CD4-positive, alpha-beta T cell (primary cell): ENCODE data around the gene RARA. TPM values are rescaled to one million over a fixed set of nuclear protein-coding genes. Genes with fewer than 3 reads are reported as not detected.
"Not testable (repeated sequence)": the region's sequence is repeated elsewhere in the genome, so short reads cannot be mapped to it uniquely, and the experiment has no call there.

Experiments
- ATAC-seq: fragments of 200-7000 bp; cut with Tn5 transposase; one replicate; pipeline ENCODE4 v1.10.0; 2022; ENCODE audit warnings: mild to moderate bottlenecking; ENCODE audit not compliant: poor library complexity
- CTCF ChIA-PET: fragments of 350-600 bp; sonication (Branson Sonifier 250); formaldehyde crosslinking; loops from one replicate; lab custom pipeline; 2021; ENCODE audit warnings: antibody characterized with exemption, inconsistent platforms; lab: Charles Lee
- POLR2A ChIA-PET: fragments of 350-600 bp; sonication (Branson Sonifier 250); formaldehyde crosslinking; loops from one replicate; lab custom pipeline; 2021; ENCODE audit warnings: antibody characterized with exemption, inconsistent platforms; lab: Charles Lee
- DNase-seq, 14 experiments: peaks; one replicate each; pipeline ENCODE4 v3.0.0-alpha.2; 2013 to 2020; ENCODE audit warnings: mixed read lengths in 2 of 14
- H3K27ac ChIP-seq, 2 donors: one replicate each; pipeline versions ENCODE4 v1.5.1 to v1.7.0; 2013; ENCODE audit warnings: low read length in 2 of 2, low read depth in 1 of 2, mild to moderate bottlenecking in 1 of 2
- H3K27me3 ChIP-seq, 2 experiments: 1 replicate in 1 of 2; 2 replicates in 1 of 2; pipeline versions ENCODE4 v1.6.1 to v1.7.0; 2013; ENCODE audit warnings: low read length in 2 of 2, control low read depth in 1 of 2, mild to moderate bottlenecking in 1 of 2, moderate library complexity in 1 of 2; ENCODE audit not compliant: insufficient read depth in 2 of 2, control insufficient read depth in 1 of 2
- H3K36me3 ChIP-seq: one replicate; pipeline ENCODE4 v1.6.1; 2013; ENCODE audit warnings: low read length, control low read depth; ENCODE audit not compliant: insufficient read depth
- H3K4me1 ChIP-seq: one replicate; pipeline ENCODE4 v1.6.1; 2013; ENCODE audit warnings: low read length, control low read depth; ENCODE audit not compliant: insufficient read depth
- H3K4me3 ChIP-seq: one replicate; pipeline ENCODE4 v1.5.1; 2013; ENCODE audit warnings: mild to moderate bottlenecking, low read length, moderate library complexity
- H3K9me3 ChIP-seq, 2 experiments: 1 replicate in 1 of 2; 2 replicates in 1 of 2; pipeline versions ENCODE4 v1.6.1 to v1.7.0; 2013; ENCODE audit warnings: low read length in 2 of 2, mild to moderate bottlenecking in 2 of 2, control low read depth in 1 of 2, moderate library complexity in 1 of 2; ENCODE audit not compliant: control insufficient read depth in 1 of 2, insufficient read depth in 1 of 2
- H3K27ac Mint-ChIP-seq: one replicate; pipeline ENCODE4 v1.8.0; 2020; ENCODE audit warnings: mixed read lengths
- H3K27me3 Mint-ChIP-seq: one replicate; pipeline ENCODE4 v1.8.0; 2021; ENCODE audit warnings: mixed read lengths
- H3K36me3 Mint-ChIP-seq: one replicate; pipeline ENCODE4 v1.8.0; 2021; ENCODE audit warnings: low read depth, mixed read lengths
- H3K4me1 Mint-ChIP-seq: one replicate; pipeline ENCODE4 v1.8.0; 2021; ENCODE audit warnings: low read depth, mixed read lengths
- H3K4me3 Mint-ChIP-seq: one replicate; pipeline ENCODE4 v1.8.0; 2020; ENCODE audit warnings: mild to moderate bottlenecking, mixed read lengths
- H3K9me3 Mint-ChIP-seq: one replicate; pipeline ENCODE4 v1.8.0; 2020; ENCODE audit warnings: mixed read lengths
- CTCF ChIP-seq: fragments of 200-600 bp; IDR thresholded peaks from one replicate; pipeline ENCODE4 v1.8.0; 2022; ENCODE audit warnings: antibody characterized with exemption, mild to moderate bottlenecking
- intact Hi-C, 2 experiments: fragments of 100-400 bp; cut with DNase I in 1 of 2; cut with micrococcal nuclease in 1 of 2; formaldehyde crosslinking; loops; one replicate each; pipeline versions ENCODE4 v1.15.1 to v1.9.0; 2023 to 2025; cut with DNase I, micrococcal nuclease
- total RNA-seq, 174 experiments: library from RNA in 2 of 174; stranded (reverse) in 2 of 174; gene quantifications; one replicate each; pipeline ENCODE4 v1.2.3 and lab custom pipeline; 2021 to 2026

The RARA gene
- total RNA-seq, 2 experiments from 2014 or later, result 114 to 115 TPM

DNA sequence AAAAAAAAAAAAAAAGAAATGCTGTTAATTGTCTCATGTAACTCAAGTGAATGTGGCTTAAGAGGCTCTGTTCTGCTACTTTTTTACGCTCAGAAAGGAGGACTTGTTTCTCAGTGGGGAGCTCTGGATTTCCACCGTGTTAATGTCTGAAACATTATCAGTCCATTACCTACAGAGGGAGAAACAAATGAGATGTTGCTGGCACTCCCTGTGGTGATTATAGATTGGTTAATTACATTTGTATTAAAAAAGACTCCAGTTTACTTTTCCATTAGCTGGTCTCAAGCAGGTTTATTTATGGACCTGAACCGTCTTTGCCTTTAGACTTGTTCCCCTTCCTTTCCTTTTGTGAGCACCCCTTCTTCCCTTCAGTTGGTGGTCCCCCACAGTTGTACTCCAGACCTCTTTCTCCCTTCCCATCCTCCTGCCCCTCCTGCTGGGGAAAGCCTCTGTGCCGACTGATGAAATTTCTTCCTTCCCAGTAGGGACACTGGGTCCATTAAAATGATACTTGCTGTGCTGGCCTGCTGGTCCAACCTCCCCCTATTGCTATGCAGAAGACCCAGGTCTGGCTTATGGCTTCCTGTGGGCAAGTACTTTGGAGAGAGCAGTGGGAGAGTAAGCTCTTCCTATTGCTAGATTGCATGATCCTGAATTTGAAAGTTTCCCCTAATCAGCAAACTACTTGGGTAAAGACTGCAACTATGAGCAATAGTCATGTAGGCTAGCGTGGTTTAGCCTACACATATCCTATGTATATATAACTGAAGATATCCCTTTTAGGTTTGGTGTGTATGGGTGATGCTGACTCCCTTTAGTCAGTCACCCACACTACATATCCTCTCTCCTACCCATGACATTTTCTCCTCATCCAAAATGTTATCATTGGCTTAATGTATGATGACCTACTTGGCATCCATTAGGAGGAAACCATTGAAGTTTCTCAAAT is 13.2 kb upstream of the RARA start:
- H3K27ac Mint-ChIP-seq, result no peak overlapping the region
- H3K36me3 ChIP-seq, result no peaks in the 10 kb centered on the region
- CTCF ChIA-PET, result interaction anchor here (0.9 kb wide), 1 partner anchor 59 kb away, joined by 3 read pairs; no protein-coding TSS in a partner anchor
- no peak for ATAC-seq
- H3K36me3 Mint-ChIP-seq, result no peaks in the 10 kb centered on the region
- H3K27me3 Mint-ChIP-seq, result no peaks in the 10 kb centered on the region
- TF ChIP-seq CTCF, result no peak
- no peaks in the 10 kb centered on the region for H3K9me3 ChIP-seq
- no peak overlapping the region for H3K27ac ChIP-seq
- peaks cover under 1% of the 10 kb centered on the region for H3K4me1 ChIP-seq
- H3K9me3 Mint-ChIP-seq, result no peaks in the 10 kb centered on the region
- no peak overlapping the region for H3K4me3 Mint-ChIP-seq
- H3K4me3 ChIP-seq, result no peak overlapping the region
- intact Hi-C loops, result no loop called here
- no peak for DNase-seq
- H3K4me1 Mint-ChIP-seq, result peaks cover 3% of the 10 kb centered on the region
- H3K27me3 ChIP-seq, result no peaks in the 10 kb centered on the region
- POLR2A ChIA-PET, result no interaction called here

- Histone ChIP-seq H3K36me3 (no peaks in the 10 kb centered on the region), H3K4me1 (no peaks in the 10 kb centered on the region), H3K27me3 (no peaks in the 10 kb centered on the region), H3K27ac (no peak overlapping the region), H3K4me3 (no peak overlapping the region), H3K9me3 (no peaks in the 10 kb centered on the region)
- TF ChIP-seq CTCF, result no peak
- Mint-ChIP-seq H3K36me3 (no peaks in the 10 kb centered on the region), H3K4me1 (no peaks in the 10 kb centered on the region), H3K9me3 (no peaks in the 10 kb centered on the region), H3K27ac (no peak overlapping the region), H3K4me3 (no peak overlapping the region), H3K27me3 (no peaks in the 10 kb centered on the region)
- intact Hi-C loops, result no loop called here
- POLR2A ChIA-PET, result no interaction called here
- no peak for DNase-seq
- CTCF ChIA-PET, result interaction anchor here (0.6 to 2.5 kb wide), 3 partner anchors 8 to 57 kb away, joined by 3 to 8 read pairs (median 5); no protein-coding TSS in a partner anchor
- no peak for ATAC-seq
Measured at GRCh38 chr17:40297511-40297910, 11.5 kb upstream of the RARA start.

- peaks cover 10% of the 10 kb centered on the region for H3K4me1 Mint-ChIP-seq
- POLR2A ChIA-PET, result interaction anchor here (1.7 kb wide), 1 partner anchor 235 kb away, joined by 4 read pairs; no protein-coding TSS in a partner anchor
- TF ChIP-seq CTCF, result no peak
- H3K27ac ChIP-seq, result no peak overlapping the region
- CTCF ChIA-PET, result interaction anchor here (1.4 to 2.5 kb wide), 2 partner anchors 19 to 56 kb away, joined by 3 to 8 read pairs; no protein-coding TSS in a partner anchor
- H3K27me3 Mint-ChIP-seq, result no peaks in the 10 kb centered on the region
- peaks cover 6% of the 10 kb centered on the region for H3K4me1 ChIP-seq
- ATAC-seq (no peak), DNase-seq (no peak)
- no peaks in the 10 kb centered on the region for H3K9me3 Mint-ChIP-seq
- H3K4me3 ChIP-seq, result no peak overlapping the region
- H3K27me3 ChIP-seq, result no peaks in the 10 kb centered on the region
- no peaks in the 10 kb centered on the region for H3K36me3 ChIP-seq
- intact Hi-C loops, result no loop called here
- H3K9me3 ChIP-seq, result no peaks in the 10 kb centered on the region
- H3K4me3 Mint-ChIP-seq, result no peak overlapping the region
- H3K36me3 Mint-ChIP-seq, result no peaks in the 10 kb centered on the region
- H3K27ac Mint-ChIP-seq, result no peak overlapping the region
Measured at GRCh38 chr17:40298726-40299125, 10.3 kb upstream of the RARA start.

DNA sequence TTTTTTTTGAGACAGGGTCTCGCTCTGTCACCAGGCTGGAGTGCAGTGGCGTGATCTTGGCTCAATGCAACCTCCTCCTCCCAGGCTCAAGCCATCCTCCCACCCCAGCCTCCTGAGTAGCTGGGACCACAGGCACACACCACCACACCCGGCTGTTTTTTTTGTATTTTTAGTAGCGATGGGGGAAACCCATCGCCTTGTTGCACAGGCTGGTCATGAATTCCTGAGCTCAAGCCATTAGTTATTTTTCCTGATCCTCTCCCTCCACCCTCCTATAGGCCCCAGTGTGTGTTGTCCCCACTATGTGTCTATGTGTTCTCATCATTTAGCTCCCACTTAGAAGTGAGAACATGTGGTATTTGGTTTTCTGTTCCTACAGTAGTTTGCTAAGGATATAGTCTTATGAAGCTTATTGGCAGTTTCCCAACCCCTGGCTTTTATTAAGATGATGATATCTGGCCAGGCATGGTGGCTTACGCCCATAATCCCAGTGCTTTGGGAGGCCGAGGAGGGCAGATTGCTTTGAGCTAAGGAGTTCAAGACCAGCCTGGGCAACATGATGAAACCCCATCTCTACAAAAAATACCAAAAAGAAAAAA is 9.7 kb upstream of the RARA start:
- ChIA-PET CTCF (interaction anchor here (1.2 to 2.5 kb wide), 5 partner anchors 15 to 80 kb away, joined by 3 to 8 read pairs (median 4); partner anchors contain the start of gene WIPF2), POLR2A (interaction anchor here (1.7 kb wide), 1 partner anchor 234 kb away, joined by 4 read pairs; no protein-coding TSS in a partner anchor)
- ATAC-seq, DNase-seq, H3K27me3 Mint-ChIP-seq, H3K27me3 ChIP-seq, H3K27ac Mint-ChIP-seq, H3K36me3 ChIP-seq, H3K9me3 ChIP-seq, H3K36me3 Mint-ChIP-seq, H3K9me3 Mint-ChIP-seq, intact Hi-C loops, H3K27ac ChIP-seq, H3K4me3 Mint-ChIP-seq, H3K4me3 ChIP-seq: not testable (repeated sequence)
- peaks cover 11% of the 10 kb centered on the region for H3K4me1 ChIP-seq
- peaks cover 15% of the 10 kb centered on the region for H3K4me1 Mint-ChIP-seq
